CD4-positive, alpha-beta T cell treated with Interleukin-12 subunit alpha and Interleukin-12 subunit beta, for 1 hour (primary cell): ENCODE results near the gene TK2.
"Not testable (repeated sequence)": the region's sequence is repeated elsewhere in the genome, so short reads cannot be mapped to it uniquely, and the experiment has no call there.

Source experiments
- DNase-seq: peaks from one replicate; pipeline ENCODE4 v3.0.0-alpha.2; 2020

TK2 gene

GRCh38 chr16:66549284-66550131, at the start of gene TK2:
TK2 (minus strand) TSS chr16:66550122; CDS start chr16:66550061, 61 bp downstream.
- peak; percentile 57 for DNase-seq

DNA sequence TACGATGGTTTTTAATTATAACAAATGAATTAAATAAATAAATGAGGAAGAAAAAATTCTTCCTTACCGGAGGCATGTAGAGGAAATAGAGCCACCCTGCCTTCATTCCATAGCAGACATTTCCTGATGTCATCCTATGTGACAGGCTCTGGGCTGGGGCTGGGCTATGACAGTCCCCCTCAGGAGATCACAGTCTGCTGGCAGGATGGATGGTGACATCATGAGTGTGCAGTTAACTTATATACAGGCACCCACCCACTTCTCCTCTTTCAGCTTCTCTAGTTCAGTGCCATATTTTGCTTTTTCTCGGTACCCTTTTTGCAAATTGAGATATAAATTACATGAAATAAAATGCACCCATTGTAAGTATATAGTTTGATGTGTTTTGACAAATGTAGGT, 48.2 kb upstream of the TK2 start:
- DNase-seq, result no peak

DNA sequence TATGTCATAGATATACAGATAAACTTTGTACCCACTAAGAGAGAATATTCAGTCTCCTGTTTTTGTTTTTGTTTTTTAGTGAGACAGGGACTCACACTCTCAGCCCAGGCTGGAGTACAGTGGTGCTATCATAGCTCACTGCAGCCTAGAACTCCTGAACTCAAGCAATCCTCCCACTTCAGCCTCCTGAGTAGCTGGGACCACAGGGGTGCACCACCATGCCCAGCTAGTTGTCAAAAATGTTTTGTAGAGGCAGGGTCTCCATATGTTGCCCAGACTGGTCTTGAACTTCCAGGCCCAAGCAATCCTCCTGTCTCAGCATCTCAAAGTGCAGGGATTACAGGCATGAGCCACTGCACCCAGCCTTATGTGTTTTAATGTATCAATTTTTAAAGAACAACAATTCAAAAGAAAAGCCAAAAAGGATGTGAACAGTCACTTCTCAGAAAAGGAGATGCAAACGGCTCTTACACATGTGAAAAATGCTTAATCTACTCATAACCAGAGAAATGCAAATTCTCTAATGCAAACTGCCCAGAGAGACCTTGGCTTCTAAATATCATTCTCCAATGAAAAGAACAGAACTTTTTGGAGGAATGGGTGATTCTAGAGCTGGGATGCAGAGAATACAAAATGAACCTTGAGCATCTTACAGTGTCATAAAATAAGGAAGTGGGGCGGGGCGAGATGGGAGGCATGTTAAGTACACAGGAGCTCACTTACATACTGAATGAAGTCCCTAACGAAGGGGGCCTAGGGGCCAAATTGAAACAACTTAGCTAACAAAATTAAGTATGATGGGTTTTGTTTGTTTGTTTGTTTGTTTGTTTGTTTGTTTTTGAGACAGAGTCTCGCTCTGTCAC, 47.3 kb upstream of the TK2 start:
- no peak for DNase-seq

- not testable (repeated sequence) for DNase-seq
Measured at GRCh38 chr16:66596559-66596958, 46.6 kb upstream of the TK2 start.

DNA sequence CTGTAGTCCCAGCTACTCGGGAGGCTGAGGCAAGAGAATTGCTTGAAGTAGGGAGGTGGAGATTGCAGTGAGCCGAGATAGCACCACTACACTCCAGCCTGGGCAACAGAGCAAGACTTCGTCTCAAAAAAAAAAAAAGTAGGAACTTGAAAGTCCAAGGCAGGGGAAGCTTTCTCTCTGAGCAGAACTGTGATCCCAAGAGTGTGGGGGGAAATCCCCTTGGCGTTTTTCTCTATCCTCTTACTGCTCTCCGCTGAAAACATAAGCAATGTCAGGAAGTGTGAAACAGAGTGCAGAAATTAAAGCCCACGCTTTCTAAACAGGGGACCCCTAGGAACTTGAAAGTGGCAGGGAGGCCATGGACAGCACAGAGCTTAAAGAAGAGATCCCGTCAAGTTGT, 44.8 kb upstream of the TK2 start:
- DNase-seq, result no peak

- no peak for DNase-seq
Measured at GRCh38 chr16:66592814-66593213, 42.9 kb upstream of the TK2 start.

DNA sequence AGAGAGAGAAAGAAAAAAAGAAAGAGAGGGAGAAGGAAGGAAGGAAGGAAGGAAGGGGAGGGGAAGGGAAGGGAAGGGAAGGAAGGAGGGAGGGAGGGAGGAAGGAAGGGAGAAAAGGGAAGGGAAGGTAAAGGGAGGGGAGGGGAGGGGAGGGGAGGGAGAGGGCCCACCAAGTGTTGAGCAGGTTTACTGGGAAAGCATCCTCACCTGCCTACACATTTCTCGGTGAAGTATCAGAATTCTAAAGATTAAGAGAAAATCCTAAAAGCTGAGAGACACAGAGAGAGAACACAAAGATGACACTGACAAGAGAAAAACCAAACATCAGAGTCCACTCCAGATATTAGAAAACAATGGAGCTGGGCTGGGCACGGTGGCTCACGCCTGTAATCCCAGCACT, 42.3 kb upstream of the TK2 start:
- DNase-seq, result no peak

DNA sequence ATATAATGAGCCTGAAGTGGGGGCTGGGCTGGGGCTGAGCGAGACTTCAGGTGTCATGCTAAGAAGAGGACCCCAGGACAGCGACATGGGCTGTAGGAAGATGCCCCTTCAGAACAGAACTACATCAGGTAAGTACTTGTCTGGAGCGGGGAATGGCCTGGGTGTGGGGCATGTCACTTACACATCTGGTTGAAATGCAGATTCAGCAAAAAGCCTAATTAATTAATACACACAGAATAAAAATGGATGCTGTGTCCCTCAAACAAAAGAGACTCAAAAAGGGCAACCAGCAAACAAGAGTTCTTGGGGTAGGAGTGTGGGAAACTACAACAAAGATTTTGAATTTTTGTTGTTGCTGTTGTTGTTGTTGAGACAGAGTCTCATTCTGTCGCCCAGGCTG, 41.1 kb upstream of the TK2 start:
- no peak for DNase-seq

DNA sequence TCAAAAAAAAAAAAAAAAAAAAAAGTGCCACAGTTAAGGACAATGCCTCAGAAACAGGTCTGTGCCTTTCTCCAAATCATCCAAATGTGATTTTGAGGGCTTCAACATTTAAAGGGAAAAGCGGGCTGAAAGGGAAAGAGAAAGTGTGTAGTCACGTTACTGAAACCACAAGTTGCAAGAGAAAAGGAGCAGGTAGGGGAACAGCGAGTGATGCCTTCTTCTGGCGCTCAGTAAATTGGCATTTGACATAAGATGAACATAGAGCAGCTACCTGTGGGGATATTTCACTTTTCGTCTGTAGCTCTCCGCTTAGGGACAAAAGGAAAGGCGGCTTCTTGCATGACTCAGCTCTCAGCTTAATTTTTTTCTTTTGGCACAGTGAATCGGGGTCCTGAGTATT, 40.4 kb upstream of the TK2 start:
- DNase-seq, result peak; percentile 48

DNA sequence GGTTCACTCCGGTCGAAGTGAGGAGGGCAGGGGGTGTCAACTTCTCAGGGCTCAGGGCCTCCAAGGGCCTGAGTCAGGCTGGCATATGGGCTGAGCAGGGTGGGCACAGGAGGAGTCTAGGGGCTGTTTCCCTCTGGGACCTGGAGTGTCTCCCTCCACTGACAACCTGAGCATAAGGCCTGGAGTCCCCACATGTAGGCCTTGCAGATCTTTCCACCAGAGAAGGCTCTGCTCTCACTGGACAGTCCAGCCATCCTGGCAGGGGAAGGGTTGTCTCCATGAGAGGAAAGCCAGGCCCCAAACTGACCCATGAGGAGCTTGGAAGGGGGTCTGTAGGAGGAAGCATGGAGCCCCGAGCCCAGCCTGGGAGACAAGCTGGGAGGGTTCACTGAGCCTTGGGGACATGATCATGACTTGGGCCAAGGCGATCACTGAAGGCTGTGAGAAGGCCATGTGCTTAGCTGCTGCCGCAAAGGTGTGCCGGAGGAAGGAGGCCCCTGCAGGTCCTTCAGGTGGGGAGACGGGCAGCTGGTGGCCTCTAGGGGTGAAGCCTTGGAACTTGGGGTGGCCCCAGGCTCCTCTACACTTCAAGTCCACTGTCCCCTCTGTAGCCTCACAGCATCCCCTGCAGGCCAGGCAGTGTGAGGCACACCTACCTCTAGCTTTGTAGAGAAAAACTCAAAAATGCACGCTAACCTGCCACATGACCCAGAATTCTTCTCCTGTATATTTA, 39.2 kb upstream of the TK2 start:
- peak; percentile 79 for DNase-seq

GRCh38 chr16:66587881-66588600, 38.1 kb upstream of the TK2 start:
- DNase-seq, result no peak

- no peak for DNase-seq
Measured at GRCh38 chr16:66585481-66586239, 35.7 kb upstream of the TK2 start.

DNA sequence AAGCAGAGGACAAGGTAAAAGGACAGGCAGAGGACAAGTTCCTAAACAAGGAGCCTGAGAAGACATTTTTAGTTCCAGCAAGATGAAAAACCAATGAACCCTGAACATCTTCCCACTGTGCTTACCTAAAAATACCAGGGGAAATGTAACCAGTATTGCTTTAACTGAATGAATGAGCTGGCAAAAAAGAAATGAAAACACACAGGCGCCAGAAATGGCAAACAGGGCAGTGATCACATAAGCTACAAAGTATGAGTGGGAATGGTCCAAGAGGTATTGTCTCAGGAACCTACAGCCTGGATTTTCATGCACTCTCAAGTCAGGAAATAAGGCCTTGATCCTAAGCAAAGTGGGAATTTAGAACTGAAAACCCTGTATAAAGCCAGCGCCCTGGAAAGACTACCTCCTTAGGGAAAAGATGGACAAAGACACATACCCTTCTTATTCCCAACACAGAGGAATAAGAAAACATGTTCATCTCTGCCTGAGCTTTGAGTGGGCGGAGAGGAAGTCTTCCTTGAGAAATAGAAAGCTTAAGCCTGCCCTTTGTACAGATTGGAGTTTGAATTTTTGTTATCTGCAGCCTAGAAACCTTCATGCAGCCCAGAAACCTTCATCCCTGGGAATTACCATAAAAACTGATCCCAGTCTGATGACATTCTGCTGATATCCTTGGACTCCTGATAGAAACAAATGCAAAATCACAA, 31.5 kb upstream of the TK2 start:
- no peak for DNase-seq

DNA sequence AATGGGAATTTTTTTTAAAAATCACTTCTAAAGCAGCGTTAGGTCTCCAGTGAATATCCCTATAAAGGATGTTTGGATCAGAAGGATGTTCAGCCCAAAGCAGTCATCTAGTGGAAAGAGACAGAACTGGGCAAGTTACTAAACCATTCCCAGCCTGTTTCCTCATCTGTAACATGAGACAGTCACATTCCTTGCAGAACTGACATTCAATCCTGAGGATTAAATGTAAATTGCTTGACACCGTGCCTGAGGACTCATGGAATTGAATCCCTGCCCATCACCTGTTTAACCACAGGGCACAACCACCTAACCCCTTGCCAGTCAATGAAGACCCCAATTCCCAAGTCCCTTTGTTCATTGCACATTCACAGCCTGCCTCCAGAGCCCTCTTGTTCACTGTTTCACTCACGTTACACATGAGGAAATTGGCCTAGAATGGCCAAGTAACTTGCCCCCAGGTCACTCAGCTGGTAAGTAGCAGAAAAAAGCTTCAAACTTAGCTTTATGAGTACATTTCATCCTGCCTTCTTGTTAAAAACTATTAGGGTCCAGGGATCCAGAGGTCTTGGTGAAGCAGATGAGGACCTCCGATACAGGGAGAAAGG, 30.8 kb upstream of the TK2 start:
- no peak for DNase-seq

GRCh38 chr16:66578651-66579531, 29.0 kb upstream of the TK2 start, which contains the start of gene CMTM2:
CMTM2 (plus strand) TSS chr16:66579463; CDS start chr16:66579608, 145 bp downstream.
- DNase-seq, result no peak

DNA sequence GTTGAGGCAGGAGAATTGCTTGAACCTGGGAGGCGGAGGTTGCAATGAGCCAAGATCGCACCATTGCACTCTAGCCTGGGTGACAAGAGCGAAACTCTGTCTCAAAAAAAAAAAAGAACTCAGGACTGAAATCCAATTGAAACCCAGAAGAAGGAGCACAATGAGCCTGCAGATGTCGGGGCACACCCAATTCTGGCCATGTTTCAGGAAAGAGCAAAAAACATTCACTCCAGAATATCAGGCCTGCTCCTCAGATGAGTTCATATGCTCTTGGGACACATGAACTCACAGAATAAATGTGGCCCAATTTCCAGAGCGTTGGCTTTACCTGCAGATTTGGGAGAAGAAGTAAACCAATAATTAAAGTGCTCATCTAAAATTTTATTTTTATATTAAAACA, 26.4 kb upstream of the TK2 start:
- no peak for DNase-seq

DNA sequence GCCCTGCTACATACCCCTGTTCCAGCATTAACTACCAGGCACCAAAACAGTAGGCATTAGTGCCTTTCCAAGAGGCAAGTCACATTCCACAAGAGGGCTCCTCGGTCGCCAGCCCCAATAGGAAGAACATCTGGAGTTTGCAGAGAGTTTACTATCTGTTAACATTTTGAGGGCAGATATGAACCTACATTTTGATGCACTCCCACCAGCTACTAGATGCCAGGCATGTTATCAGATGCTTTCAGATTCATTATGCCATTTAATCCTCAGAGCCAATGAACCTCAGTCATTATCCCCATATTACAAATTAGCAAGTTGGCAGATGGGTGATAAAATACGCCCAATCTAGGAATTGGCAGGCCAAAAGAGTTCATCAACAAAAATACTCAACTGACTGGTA, 25.1 kb upstream of the TK2 start:
- DNase-seq, result no peak

DNA sequence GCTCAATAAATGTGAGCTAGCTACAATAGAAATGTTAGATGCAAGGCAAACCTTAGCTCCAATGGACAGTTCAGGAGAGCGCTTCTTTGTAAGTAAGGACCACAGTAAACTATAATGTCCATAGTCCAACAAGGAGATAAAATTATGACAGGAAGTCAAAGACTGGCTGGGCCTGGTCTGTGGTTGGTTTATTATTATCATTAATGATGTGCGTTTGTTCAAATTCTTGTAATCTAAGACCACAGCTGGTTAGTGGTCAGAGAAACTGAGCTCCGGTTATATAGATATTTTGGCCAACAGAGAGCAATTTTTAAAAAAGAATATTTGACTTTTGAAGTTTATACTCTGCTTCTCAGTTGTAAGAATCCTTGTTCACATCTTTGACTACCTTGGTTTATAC, 24.6 kb upstream of the TK2 start:
- no peak for DNase-seq

GRCh38 chr16:66574081-66574480, 24.2 kb upstream of the TK2 start:
- no peak for DNase-seq

DNA sequence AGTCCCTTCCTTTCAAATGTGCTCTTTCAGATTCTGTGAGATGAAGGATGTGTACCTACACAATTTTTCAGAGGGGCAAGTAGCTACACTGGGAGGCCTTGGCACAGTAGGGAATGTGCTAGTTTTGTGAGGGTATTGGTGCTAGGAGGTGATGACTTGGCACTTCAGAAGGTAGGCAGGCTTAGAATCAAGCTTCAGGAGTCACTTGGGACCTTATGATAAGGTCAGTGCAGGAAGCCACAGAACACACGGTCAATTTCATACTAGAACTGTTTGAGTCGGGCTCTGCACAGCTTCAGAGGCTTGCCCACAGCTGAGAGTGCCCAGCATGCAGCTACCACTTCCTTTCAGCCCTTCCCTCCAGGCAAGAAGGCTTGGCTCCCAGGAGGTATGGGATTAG, 22.4 kb upstream of the TK2 start:
- no peak for DNase-seq
